Liver (tissue), 9 donors: ENCODE measurements around the gene RELL2. TPM values are rescaled to one million over a fixed set of nuclear protein-coding genes. Genes with fewer than 3 reads are reported as not detected.

Experiments used
- DNase-seq: peaks from one replicate; pipeline ENCODE4 v3.0.0-alpha.2; 2017; ENCODE audit warnings: low spot score
- H3K27ac ChIP-seq, 2 donors: one replicate each; pipeline ENCODE4 v1.7.0; 2013; ENCODE audit warnings: inconsistent platforms in 2 of 2, low read length in 2 of 2, control low read depth in 1 of 2, low read depth in 1 of 2, mild to moderate bottlenecking in 1 of 2
- H3K27me3 ChIP-seq, 4 donors: one replicate each; pipeline versions ENCODE4 v1.6.1 to v1.7.0; 2013; ENCODE audit warnings: low read length in 3 of 4, inconsistent platforms in 1 of 4, mild to moderate bottlenecking in 1 of 4, moderate library complexity in 1 of 4; ENCODE audit not compliant: control insufficient read depth in 4 of 4, insufficient read depth in 4 of 4
- H3K36me3 ChIP-seq, 4 donors: one replicate each; pipeline versions ENCODE4 v1.6.1 to v1.7.0; 2013; ENCODE audit warnings: low read length in 3 of 4, mild to moderate bottlenecking in 3 of 4, low read depth in 1 of 4, moderate library complexity in 1 of 4; ENCODE audit not compliant: control insufficient read depth in 4 of 4, insufficient read depth in 3 of 4
- H3K4me1 ChIP-seq, 4 donors: one replicate each; pipeline versions ENCODE4 v1.6.1 to v1.7.0; 2013; ENCODE audit warnings: low read length in 3 of 4, mild to moderate bottlenecking in 3 of 4, moderate library complexity in 1 of 4; ENCODE audit not compliant: control insufficient read depth in 4 of 4, insufficient read depth in 4 of 4
- H3K4me3 ChIP-seq, 3 donors: one replicate each; pipeline versions ENCODE4 v1.6.1 to v1.7.0; 2013; ENCODE audit warnings: low read length in 3 of 3, control low read depth in 1 of 3, low read depth in 1 of 3, mild to moderate bottlenecking in 1 of 3
- H3K9ac ChIP-seq, 2 donors: one replicate each; pipeline ENCODE4 v1.7.0; 2013; ENCODE audit warnings: low read length in 2 of 2, mild to moderate bottlenecking in 2 of 2, moderate library complexity in 2 of 2, control low read depth in 1 of 2, low read depth in 1 of 2
- H3K9me3 ChIP-seq, 4 donors: one replicate each; pipeline versions ENCODE4 v1.6.1 to v1.7.0; 2013; ENCODE audit warnings: low read length in 3 of 4; ENCODE audit not compliant: control insufficient read depth in 4 of 4
- CTCF ChIP-seq: fragments of 150-350 bp; IDR thresholded peaks from 2 replicates; pipeline ENCODE4 v1.5.1; 2017; ENCODE audit warnings: improper control_type of control experiment, low read depth, low read length; ENCODE audit not compliant: missing input control
- EGR1 ChIP-seq, 2 donors: IDR thresholded peaks; 2 replicates each; pipeline ENCODE4 v1.6.1; 2016 to 2018; ENCODE audit warnings: antibody characterized with exemption in 2 of 2, low read depth in 2 of 2
- FOXA1 ChIP-seq: IDR thresholded peaks from 2 replicates; pipeline ENCODE4 v1.6.1; 2016; ENCODE audit warnings: antibody characterized with exemption
- FOXA2 ChIP-seq: IDR thresholded peaks from 2 replicates; pipeline ENCODE4 v1.6.1; 2016; ENCODE audit warnings: antibody characterized with exemption
- GABPA ChIP-seq, 2 donors: IDR thresholded peaks in 1 of 2; conservative IDR thresholded peaks in 1 of 2; 2 replicates each; pipeline ENCODE4 v1.6.1; 2016; ENCODE audit warnings: antibody characterized with exemption in 2 of 2, mild to moderate bottlenecking in 1 of 2, moderate library complexity in 1 of 2
- HNF4A ChIP-seq, 2 donors: conservative IDR thresholded peaks; 2 replicates each; pipeline ENCODE4 v1.6.1; 2016; ENCODE audit warnings: antibody characterized with exemption in 2 of 2, mild to moderate bottlenecking in 2 of 2
- HNF4G ChIP-seq: IDR thresholded peaks from 2 replicates; pipeline ENCODE4 v1.6.1; 2016; ENCODE audit warnings: antibody characterized with exemption
- JUND ChIP-seq, 2 donors: IDR thresholded peaks; 2 replicates each; pipeline ENCODE4 v1.6.1; 2016; ENCODE audit warnings: antibody characterized with exemption in 2 of 2
- MAX ChIP-seq: IDR thresholded peaks from 2 replicates; pipeline ENCODE4 v1.6.1; 2016; ENCODE audit warnings: antibody characterized with exemption
- NR2F2 ChIP-seq: IDR thresholded peaks from 2 replicates; pipeline ENCODE4 v1.6.1; 2016; ENCODE audit warnings: antibody characterized with exemption
- RAD21 ChIP-seq, 2 donors: IDR thresholded peaks; 2 replicates each; pipeline ENCODE4 v1.6.1; 2016; ENCODE audit warnings: antibody characterized with exemption in 2 of 2, mild to moderate bottlenecking in 2 of 2
- REST ChIP-seq: IDR thresholded peaks from 2 replicates; pipeline ENCODE4 v1.6.1; 2016; ENCODE audit warnings: antibody characterized with exemption, mild to moderate bottlenecking
- RXRA ChIP-seq, 2 donors: IDR thresholded peaks; 2 replicates each; pipeline ENCODE4 v1.6.1; 2017 to 2018; ENCODE audit warnings: antibody characterized with exemption in 2 of 2, mild to moderate bottlenecking in 1 of 2
- SP1 ChIP-seq: IDR thresholded peaks from 2 replicates; pipeline ENCODE4 v1.6.1; 2018; ENCODE audit warnings: antibody characterized with exemption, mild to moderate bottlenecking
- TAF1 ChIP-seq: conservative IDR thresholded peaks from 2 replicates; pipeline ENCODE4 v1.6.1; 2016; ENCODE audit warnings: antibody characterized with exemption, mild to moderate bottlenecking
- YY1 ChIP-seq: IDR thresholded peaks from 2 replicates; pipeline ENCODE4 v1.6.1; 2016; ENCODE audit warnings: antibody characterized with exemption, mild to moderate bottlenecking
- ZBTB33 ChIP-seq: IDR thresholded peaks from 2 replicates; pipeline ENCODE4 v1.6.1; 2016; ENCODE audit warnings: antibody characterized with exemption
- WGBS: extraction: QIAGEN DNeasy Blood & Tissue Kit; methylation state at CpG from one replicate; pipeline ENCODE4 v1.1.7; 2013; 5-methylcytosine and 5-hydroxymethylcytosine counted together
- polyA plus RNA-seq, 2 donors: library from polyadenylated mRNA; stranded (reverse) in 1 of 2; unstranded in 1 of 2; fragments of 200-250 nt in 1 of 2; fragments of >200 nt in 1 of 2; fragmentation: Nextera tagmentation in 1 of 2; extraction: Ambion mirVana in 1 of 2; gene quantifications; one replicate each; pipeline versions ENCODE4 v1.2.1 to v1.2.3, GENCODE V29; 2013 to 2015
- total RNA-seq, 2 donors: library from RNA; depleted of rRNA; stranded (reverse); fragments of >200 nt; gene quantifications; one replicate each; pipeline ENCODE4 v1.2.3, GENCODE V29; 2014
- donor health status: healthy.
- donor health status: healthy.
- donor health status: healthy.
- donor health status: healthy.
- donor health status: healthy.

The RELL2 gene
- total and polyA plus RNA-seq, 4 donors = 0.47 to 1.3 (median 0.88) TPM

GRCh38 chr5:141618804-141619554, 17.8 kb upstream of the RELL2 start, which contains the start of gene DIAPH1:
DIAPH1 (minus strand) TSS chr5:141619000; CDS start chr5:141618914, 86 bp downstream.
- Histone ChIP-seq H3K9ac (peak within 1 kb of the TSS; percentile 52 to 97), H3K27me3 (no peaks in the 10 kb centered on the region), H3K27ac (peak within 1 kb of the TSS; percentile 85 to 95), H3K9me3 (no peaks in the 10 kb centered on the region), H3K4me3 (peak within 1 kb of the TSS; percentile 80 to 88 (median 83)), H3K4me1 (peaks cover 1 to 36% (median 29%) of the 10 kb centered on the region in 4 donors), H3K36me3 (peaks cover 4 to 26% (median 23%) of the 10 kb centered on the region in 4 donors)
- peak; percentile 97 to 98 for TF ChIP-seq RAD21 (IDR thresholded peaks at IDR 0.05)
- TF ChIP-seq SP1 = peak; percentile 77
- peak in 1 of 2 donors; percentile 58 for TF ChIP-seq JUND (IDR thresholded peaks at IDR 0.05)
- no peak for TF ChIP-seq TAF1
- peak; percentile 80 for TF ChIP-seq FOXA1
- no peak for TF ChIP-seq ZBTB33
- peak; percentile 100 for TF ChIP-seq CTCF
- TF ChIP-seq RXRA (IDR thresholded peaks at IDR 0.05) = peak in 1 of 2 donors; percentile 31
- TF ChIP-seq NR2F2 = no peak
- peak; percentile 99 to 100 for TF ChIP-seq EGR1 (IDR thresholded peaks at IDR 0.05; ENCODE audit: low read depth in 2 of 2)
- TF ChIP-seq GABPA (IDR thresholded peaks at IDR 0.05 in 1 of 2, conservative IDR thresholded peaks at IDR 0.05 in 1 of 2) = peak in 1 of 2 donors; percentile 85
- TF ChIP-seq HNF4A (conservative IDR thresholded peaks at IDR 0.05) = peak; percentile 40 to 47
- TF ChIP-seq MAX = peak; percentile 70
- TF ChIP-seq REST = peak; percentile 84
- TF ChIP-seq YY1 = peak; percentile 25
- peak; percentile 55 for TF ChIP-seq FOXA2
- no peak for TF ChIP-seq HNF4G
- WGBS = under 1% methylated on average over 70 of the region's 70 CpGs
- DNase-seq = peak; percentile 96
